Central memory CD4-positive, alpha-beta T cell (primary cell): ENCODE measurements around the gene ANKRD36C.
"Not testable (repeated sequence)": the region's sequence is repeated elsewhere in the genome, so short reads cannot be mapped to it uniquely, and the experiment has no call there.

ENCODE experiments used
- DNase-seq: peaks from one replicate; pipeline ENCODE4 v3.0.0; 2022

ANKRD36C gene

DNA sequence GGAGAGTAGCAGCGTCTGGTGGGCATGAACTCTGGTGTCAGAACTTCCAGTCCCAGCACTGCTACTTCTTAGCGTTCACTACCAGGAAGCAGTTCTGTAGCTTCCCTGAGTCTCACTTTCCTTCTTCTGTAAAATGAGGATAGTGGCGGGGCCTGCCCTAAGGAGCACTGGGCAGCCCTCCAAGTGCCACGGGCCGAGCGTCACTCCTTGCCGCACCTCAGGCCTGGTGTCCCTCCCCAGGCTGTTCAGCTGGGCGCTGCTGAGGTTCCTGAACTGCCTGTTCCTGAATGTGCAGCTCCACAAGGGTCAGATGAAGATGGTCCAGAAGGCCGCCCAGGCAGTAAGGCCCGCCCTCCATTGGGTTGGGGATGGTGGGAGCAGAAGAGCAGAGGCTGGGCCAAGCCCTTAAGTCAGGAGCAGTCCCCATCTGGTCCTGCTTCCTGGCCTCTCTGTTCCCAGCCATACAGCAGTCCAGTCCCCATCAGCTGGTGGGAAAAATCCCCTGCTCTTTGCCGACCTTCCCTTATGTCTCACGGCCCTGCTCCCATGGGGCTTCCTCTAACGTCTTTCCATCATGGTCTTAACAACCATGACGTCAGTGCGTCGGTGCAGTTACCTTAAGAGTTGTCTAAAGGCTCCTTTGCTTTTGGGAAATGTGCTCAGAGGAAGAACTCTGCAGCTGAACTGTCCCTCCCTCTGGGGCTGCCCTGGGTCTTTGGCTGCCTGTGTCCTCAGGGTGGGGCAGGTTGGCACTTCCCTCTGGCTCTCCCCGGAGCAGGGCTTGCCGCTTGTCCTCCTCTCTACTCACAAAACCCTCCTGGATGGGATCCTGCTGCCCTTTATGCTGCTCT is 195.2 kb downstream of the ANKRD36C start:
- not testable (repeated sequence) for DNase-seq

DNA sequence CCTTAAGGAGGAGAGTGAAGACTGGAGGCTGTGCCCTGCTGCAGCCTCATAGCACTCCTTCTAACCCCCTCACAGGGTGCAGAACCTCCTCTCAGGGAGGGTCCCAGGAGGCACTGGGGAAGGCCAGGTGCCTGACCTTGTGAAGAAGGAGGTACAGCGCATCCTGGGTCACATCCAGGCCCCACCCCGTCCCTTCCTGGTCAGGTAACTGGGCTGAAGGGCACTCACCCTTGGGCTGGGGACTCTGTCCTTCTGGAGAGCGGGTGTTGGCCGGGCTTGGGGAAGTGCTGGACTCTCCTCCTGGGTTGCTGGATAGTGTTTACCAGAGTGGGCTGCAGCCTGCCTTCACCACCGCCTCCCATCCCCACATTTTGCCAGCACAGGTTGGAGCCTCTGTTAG is 197.7 kb downstream of the ANKRD36C start:
- not testable (repeated sequence) for DNase-seq

DNA sequence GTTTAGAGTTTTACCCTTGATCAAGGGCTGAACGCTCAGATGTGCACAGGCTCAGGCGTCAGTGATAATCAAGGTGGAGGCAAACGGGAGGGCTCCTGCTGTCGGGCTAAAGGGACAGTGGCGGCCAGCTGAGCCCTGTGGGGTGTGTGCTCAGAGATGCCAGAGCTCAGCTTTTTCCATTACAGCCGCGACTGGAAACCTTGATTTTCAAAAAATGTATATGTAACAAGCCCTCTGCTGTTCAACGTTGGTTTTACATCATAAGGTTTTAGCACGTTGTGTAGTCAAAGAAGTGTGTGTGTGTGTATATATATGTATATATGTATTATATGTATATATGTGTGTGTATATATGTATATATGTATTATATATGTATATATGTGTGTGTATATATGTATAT is 201.4 kb downstream of the ANKRD36C start:
- not testable (repeated sequence) for DNase-seq

DNA sequence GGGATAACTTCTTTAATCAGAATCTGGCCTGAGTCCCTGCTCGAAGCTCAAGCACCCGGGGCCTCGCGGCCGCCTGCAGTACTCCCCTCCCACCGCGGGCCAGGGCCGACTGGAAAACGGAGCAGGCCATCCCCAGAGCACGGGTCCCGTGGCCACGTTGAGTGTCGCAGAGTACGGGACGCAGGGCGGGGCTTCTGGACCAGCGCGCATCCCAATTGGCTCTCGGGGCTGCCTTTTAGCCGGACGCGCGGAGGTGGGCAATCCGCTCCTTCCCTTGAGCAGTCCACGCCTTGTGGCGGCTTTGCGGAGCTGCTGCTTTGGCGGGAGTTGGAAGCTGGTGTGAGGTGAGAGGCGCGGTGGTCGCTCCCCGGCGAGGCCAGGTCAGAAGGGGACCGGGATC is 202.2 kb downstream of the ANKRD36C start:
- DNase-seq, result not testable (repeated sequence)

DNA sequence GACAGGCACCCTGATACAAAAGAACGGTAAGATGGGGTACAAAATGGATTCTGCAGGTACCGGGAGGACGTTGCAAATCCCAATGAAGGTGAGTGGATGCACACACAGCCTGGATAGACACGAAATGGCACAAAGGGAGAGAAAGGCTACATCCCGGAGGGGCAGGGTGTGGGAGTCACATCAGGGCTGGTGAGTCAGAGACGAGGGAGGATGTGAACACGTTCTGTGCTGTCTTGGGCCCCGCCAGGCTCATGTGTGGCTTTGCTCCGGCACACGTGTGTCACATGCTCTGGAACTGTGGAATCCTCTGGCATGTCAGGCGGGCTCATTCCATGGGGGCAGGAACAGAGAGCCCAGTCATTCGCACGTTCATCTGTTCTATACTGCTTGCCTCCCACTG is 203.0 kb downstream of the ANKRD36C start:
- not testable (repeated sequence) for DNase-seq
